ENCODE measurements around the gene C21orf58.

The C21orf58 gene

GRCh38 chr21:46274797-46275390 lies 48.8 kb downstream of the C21orf58 start:
- no peak overlapping the region for H3K9ac ChIP-seq (ENCODE audit: low read length)
- H3K4me3 ChIP-seq (ENCODE audit: low read length), result no peak overlapping the region
- H3K36me3 ChIP-seq (ENCODE audit: control insufficient read depth, insufficient read depth, low read length), result peaks cover 46% of the 10 kb centered on the region
- no peak overlapping the region for H3K27ac ChIP-seq (ENCODE audit: low read depth, low read length)
- H3K4me1 ChIP-seq (ENCODE audit: control insufficient read depth, insufficient read depth, low read length), result no peaks in the 10 kb centered on the region
- no peaks in the 10 kb centered on the region for H3K27me3 ChIP-seq (ENCODE audit: control insufficient read depth, insufficient read depth, low read length)

GRCh38 chr21:46273341-46273740 lies 50.3 kb downstream of the C21orf58 start:
- H3K36me3 ChIP-seq (ENCODE audit: control insufficient read depth, insufficient read depth, low read length), result peaks cover 47% of the 10 kb centered on the region

GRCh38 chr21:46269466-46269865 lies 54.2 kb downstream of the C21orf58 start:
- H3K4me3 ChIP-seq (ENCODE audit: low read length), result no peak overlapping the region
- no peaks in the 10 kb centered on the region for H3K4me1 ChIP-seq (ENCODE audit: control insufficient read depth, insufficient read depth, low read length)
- no peak overlapping the region for H3K27ac ChIP-seq (ENCODE audit: low read depth, low read length)
- no peaks in the 10 kb centered on the region for H3K27me3 ChIP-seq (ENCODE audit: control insufficient read depth, insufficient read depth, low read length)
- H3K36me3 ChIP-seq (ENCODE audit: control insufficient read depth, insufficient read depth, low read length), result peaks cover 54% of the 10 kb centered on the region
- H3K9ac ChIP-seq (ENCODE audit: low read length), result no peak overlapping the region

More at GRCh38 chr21:46273341-46273740, 50.3 kb downstream of the C21orf58 start:
- Histone ChIP-seq H3K4me3 (ENCODE audit: low read length) (no peak overlapping the region), H3K27ac (ENCODE audit: low read depth, low read length) (no peak overlapping the region), H3K27me3 (ENCODE audit: control insufficient read depth, insufficient read depth, low read length) (no peaks in the 10 kb centered on the region), H3K4me1 (ENCODE audit: control insufficient read depth, insufficient read depth, low read length) (no peaks in the 10 kb centered on the region), H3K9ac (ENCODE audit: low read length) (no peak overlapping the region)

- Histone ChIP-seq H3K27me3 (ENCODE audit: control insufficient read depth, insufficient read depth, low read length) (no peaks in the 10 kb centered on the region), H3K4me1 (ENCODE audit: control insufficient read depth, insufficient read depth, low read length) (no peaks in the 10 kb centered on the region), H3K4me3 (ENCODE audit: low read length) (no peak overlapping the region), H3K36me3 (ENCODE audit: control insufficient read depth, insufficient read depth, low read length) (peaks cover 53% of the 10 kb centered on the region), H3K9ac (ENCODE audit: low read length) (no peak overlapping the region), H3K27ac (ENCODE audit: low read depth, low read length) (no peak overlapping the region)
Measured at GRCh38 chr21:46268371-46268770, 55.3 kb downstream of the C21orf58 start.

GRCh38 chr21:46266946-46267345 lies 56.7 kb downstream of the C21orf58 start:
- no peaks in the 10 kb centered on the region for H3K27me3 ChIP-seq (ENCODE audit: control insufficient read depth, insufficient read depth, low read length)
- no peak overlapping the region for H3K27ac ChIP-seq (ENCODE audit: low read depth, low read length)
- H3K4me3 ChIP-seq (ENCODE audit: low read length), result no peak overlapping the region
- H3K4me1 ChIP-seq (ENCODE audit: control insufficient read depth, insufficient read depth, low read length), result no peaks in the 10 kb centered on the region
- no peak overlapping the region for H3K9ac ChIP-seq (ENCODE audit: low read length)
- peaks cover 45% of the 10 kb centered on the region for H3K36me3 ChIP-seq (ENCODE audit: control insufficient read depth, insufficient read depth, low read length)

GRCh38 chr21:46265736-46266525 lies 57.7 kb downstream of the C21orf58 start:
- Histone ChIP-seq H3K36me3 (ENCODE audit: control insufficient read depth, insufficient read depth, low read length) (peaks cover 47% of the 10 kb centered on the region), H3K27ac (ENCODE audit: low read depth, low read length) (no peak overlapping the region), H3K27me3 (ENCODE audit: control insufficient read depth, insufficient read depth, low read length) (no peaks in the 10 kb centered on the region), H3K9ac (ENCODE audit: low read length) (no peak overlapping the region), H3K4me3 (ENCODE audit: low read length) (no peak overlapping the region), H3K4me1 (ENCODE audit: control insufficient read depth, insufficient read depth, low read length) (no peaks in the 10 kb centered on the region)

- Histone ChIP-seq H3K4me3 (ENCODE audit: low read length) (no peak overlapping the region), H3K36me3 (ENCODE audit: control insufficient read depth, insufficient read depth, low read length) (peaks cover 52% of the 10 kb centered on the region), H3K27me3 (ENCODE audit: control insufficient read depth, insufficient read depth, low read length) (no peaks in the 10 kb centered on the region), H3K9ac (ENCODE audit: low read length) (no peak overlapping the region), H3K4me1 (ENCODE audit: control insufficient read depth, insufficient read depth, low read length) (no peaks in the 10 kb centered on the region), H3K27ac (ENCODE audit: low read depth, low read length) (no peak overlapping the region)
Measured at GRCh38 chr21:46264690-46265144, 59.0 kb downstream of the C21orf58 start.

- peaks cover 48% of the 10 kb centered on the region for H3K36me3 ChIP-seq (ENCODE audit: control insufficient read depth, insufficient read depth, low read length)
- no peaks in the 10 kb centered on the region for H3K27me3 ChIP-seq (ENCODE audit: control insufficient read depth, insufficient read depth, low read length)
- no peaks in the 10 kb centered on the region for H3K4me1 ChIP-seq (ENCODE audit: control insufficient read depth, insufficient read depth, low read length)
- no peak overlapping the region for H3K27ac ChIP-seq (ENCODE audit: low read depth, low read length)
- H3K4me3 ChIP-seq (ENCODE audit: low read length), result no peak overlapping the region
- no peak overlapping the region for H3K9ac ChIP-seq (ENCODE audit: low read length)
Measured at GRCh38 chr21:46264046-46264689, 59.5 kb downstream of the C21orf58 start.

- H3K9ac ChIP-seq (ENCODE audit: low read length), result no peak overlapping the region
- no peaks in the 10 kb centered on the region for H3K4me1 ChIP-seq (ENCODE audit: control insufficient read depth, insufficient read depth, low read length)
- no peaks in the 10 kb centered on the region for H3K27me3 ChIP-seq (ENCODE audit: control insufficient read depth, insufficient read depth, low read length)
- no peak overlapping the region for H3K27ac ChIP-seq (ENCODE audit: low read depth, low read length)
- H3K36me3 ChIP-seq (ENCODE audit: control insufficient read depth, insufficient read depth, low read length), result peaks cover 62% of the 10 kb centered on the region
- H3K4me3 ChIP-seq (ENCODE audit: low read length), result no peak overlapping the region
Measured at GRCh38 chr21:46256501-46256994, 67.1 kb downstream of the C21orf58 start.

GRCh38 chr21:46255758-46256337 lies 67.8 kb downstream of the C21orf58 start:
- no peaks in the 10 kb centered on the region for H3K27me3 ChIP-seq (ENCODE audit: control insufficient read depth, insufficient read depth, low read length)
- no peaks in the 10 kb centered on the region for H3K4me1 ChIP-seq (ENCODE audit: control insufficient read depth, insufficient read depth, low read length)
- H3K36me3 ChIP-seq (ENCODE audit: control insufficient read depth, insufficient read depth, low read length), result peaks cover 57% of the 10 kb centered on the region
- H3K27ac ChIP-seq (ENCODE audit: low read depth, low read length), result no peak overlapping the region
- no peak overlapping the region for H3K4me3 ChIP-seq (ENCODE audit: low read length)
- no peak overlapping the region for H3K9ac ChIP-seq (ENCODE audit: low read length)

GRCh38 chr21:46255166-46255565 lies 68.5 kb downstream of the C21orf58 start:
- Histone ChIP-seq H3K36me3 (ENCODE audit: control insufficient read depth, insufficient read depth, low read length) (peaks cover 59% of the 10 kb centered on the region), H3K4me3 (ENCODE audit: low read length) (no peak overlapping the region), H3K27me3 (ENCODE audit: control insufficient read depth, insufficient read depth, low read length) (no peaks in the 10 kb centered on the region), H3K4me1 (ENCODE audit: control insufficient read depth, insufficient read depth, low read length) (no peaks in the 10 kb centered on the region), H3K27ac (ENCODE audit: low read depth, low read length) (no peak overlapping the region), H3K9ac (ENCODE audit: low read length) (no peak overlapping the region)
